Stimulated activated effector memory CD8-positive, alpha-beta T cell treated with anti-CD3 and anti-CD28 coated beads, Interleukin-12 subunit alpha, Interleukin-12 subunit beta, amount 100 ng/mL, for 72 hours (primary cell): ENCODE results near the gene ADAM12.

Experiments
- ATAC-seq: fragments of 150-1000 bp; cut with Tn5 transposase; 2 replicates; pipeline ENCODE4 v1.10.0; 2021
- DNase-seq, 2 donors: peaks; one replicate each; pipeline ENCODE4 v3.0.0; 2021 to 2022; ENCODE audit warnings: low spot score in 2 of 2
- H3K27ac Mint-ChIP-seq: one replicate; pipeline ENCODE4 v1.8.0; 2022; ENCODE audit warnings: mild to moderate bottlenecking, mixed read lengths
- H3K36me3 Mint-ChIP-seq: one replicate; pipeline ENCODE4 v1.8.0; 2022; ENCODE audit warnings: mild to moderate bottlenecking, mixed read lengths
- H3K4me1 Mint-ChIP-seq: one replicate; pipeline ENCODE4 v1.8.0; 2022; ENCODE audit warnings: mixed read lengths
- H3K4me3 Mint-ChIP-seq: one replicate; pipeline ENCODE4 v1.8.0; 2022; ENCODE audit warnings: mild to moderate bottlenecking, mixed read lengths
- H3K9me3 Mint-ChIP-seq: one replicate; pipeline ENCODE4 v1.8.0; 2022; ENCODE audit warnings: mixed read lengths

The ADAM12 gene

GRCh38 chr10:126218778-126219649, 169.3 kb downstream of the ADAM12 start:
- no peak overlapping the region for H3K4me3 Mint-ChIP-seq
- DNase-seq (no peak), ATAC-seq (no peak)
- no peaks in the 10 kb centered on the region for H3K9me3 Mint-ChIP-seq
- H3K36me3 Mint-ChIP-seq, result peaks cover 8% of the 10 kb centered on the region
- no peak overlapping the region for H3K27ac Mint-ChIP-seq
- no peaks in the 10 kb centered on the region for H3K4me1 Mint-ChIP-seq

- ATAC-seq (no peak), DNase-seq (no peak)
- Mint-ChIP-seq H3K9me3 (no peaks in the 10 kb centered on the region), H3K36me3 (peaks cover 8% of the 10 kb centered on the region), H3K4me3 (no peak overlapping the region), H3K27ac (no peak overlapping the region), H3K4me1 (no peaks in the 10 kb centered on the region)
Observed at GRCh38 chr10:126218174-126218573, 170.1 kb downstream of the ADAM12 start.

GRCh38 chr10:126216632-126216961, 171.7 kb downstream of the ADAM12 start:
- Mint-ChIP-seq H3K4me1 (no peaks in the 10 kb centered on the region), H3K36me3 (peaks cover 8% of the 10 kb centered on the region)
- ATAC-seq, result no peak

GRCh38 chr10:126215746-126216631, 172.3 kb downstream of the ADAM12 start:
- Mint-ChIP-seq H3K27ac (no peak overlapping the region), H3K36me3 (peaks cover 8% of the 10 kb centered on the region), H3K4me1 (no peaks in the 10 kb centered on the region), H3K9me3 (no peaks in the 10 kb centered on the region), H3K4me3 (no peak overlapping the region)
- DNase-seq (no peak), ATAC-seq (no peak)

More at GRCh38 chr10:126216632-126216961, 171.7 kb downstream of the ADAM12 start:
- Mint-ChIP-seq H3K4me3 (no peak overlapping the region), H3K9me3 (no peaks in the 10 kb centered on the region), H3K27ac (no peak overlapping the region)
- DNase-seq, result no peak

DNA sequence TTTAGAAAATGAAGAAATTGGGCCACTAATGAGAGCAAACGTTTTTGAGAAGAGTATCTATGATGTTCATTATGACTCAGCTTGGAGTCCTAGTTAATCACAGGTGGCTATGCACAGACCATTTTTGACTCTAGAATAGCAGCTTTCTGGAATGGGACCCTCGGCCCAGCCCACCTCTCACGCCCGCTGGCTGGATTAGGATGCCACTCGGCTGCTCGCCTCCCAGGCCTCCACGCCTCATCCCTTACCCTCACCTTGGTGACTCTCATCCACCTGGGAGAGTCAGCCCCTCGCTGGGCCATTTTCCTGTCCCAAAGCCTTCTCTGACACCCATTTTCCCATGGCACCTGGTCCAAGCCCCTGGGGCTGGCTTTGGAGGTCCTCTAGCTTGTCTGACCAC, 173.6 kb downstream of the ADAM12 start:
- Mint-ChIP-seq H3K4me1 (no peaks in the 10 kb centered on the region), H3K4me3 (no peak overlapping the region), H3K27ac (no peak overlapping the region), H3K9me3 (no peaks in the 10 kb centered on the region), H3K36me3 (peaks cover 2% of the 10 kb centered on the region)
- ATAC-seq, result no peak
- DNase-seq, result no peak

GRCh38 chr10:126214021-126214420, 174.3 kb downstream of the ADAM12 start:
- Mint-ChIP-seq H3K27ac (no peak overlapping the region), H3K36me3 (no peaks in the 10 kb centered on the region), H3K9me3 (no peaks in the 10 kb centered on the region), H3K4me1 (no peaks in the 10 kb centered on the region), H3K4me3 (no peak overlapping the region)
- no peak for ATAC-seq
- no peak for DNase-seq

GRCh38 chr10:126212738-126213137, 175.5 kb downstream of the ADAM12 start:
- no peaks in the 10 kb centered on the region for H3K4me1 Mint-ChIP-seq
- no peaks in the 10 kb centered on the region for H3K9me3 Mint-ChIP-seq
- no peak overlapping the region for H3K27ac Mint-ChIP-seq
- no peak for DNase-seq
- H3K4me3 Mint-ChIP-seq, result no peak overlapping the region
- H3K36me3 Mint-ChIP-seq, result no peaks in the 10 kb centered on the region
- no peak for ATAC-seq

DNA sequence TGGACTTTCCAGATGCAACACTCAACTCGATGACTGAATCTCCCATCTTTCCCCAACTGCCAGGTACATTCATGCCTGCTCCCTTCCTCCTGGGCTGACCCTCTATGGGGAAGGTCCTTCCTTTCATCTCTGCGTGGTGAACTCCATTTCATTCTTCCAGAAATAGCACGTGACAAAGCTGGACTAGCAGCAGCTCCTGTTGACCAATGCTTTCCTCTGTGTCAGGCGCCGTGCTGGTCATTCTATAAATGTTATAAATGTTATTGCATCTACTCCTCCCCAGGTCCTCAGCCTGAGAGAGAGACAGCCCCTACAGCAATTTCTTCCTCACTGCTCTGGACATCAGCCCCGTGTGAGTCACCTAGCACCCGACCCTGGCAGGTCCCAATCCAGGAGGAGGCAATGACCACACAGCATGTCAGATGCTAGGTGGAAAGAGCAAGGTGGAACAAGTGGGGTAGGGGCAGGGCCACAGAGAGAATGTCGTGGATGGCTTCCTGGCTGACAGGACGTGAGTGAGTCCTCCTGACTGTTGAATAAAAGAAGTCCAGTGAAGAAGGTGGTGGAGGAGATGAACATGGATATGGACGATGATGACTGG, 178.1 kb downstream of the ADAM12 start:
- no peak overlapping the region for H3K4me3 Mint-ChIP-seq
- no peak for DNase-seq
- H3K36me3 Mint-ChIP-seq, result no peaks in the 10 kb centered on the region
- no peaks in the 10 kb centered on the region for H3K9me3 Mint-ChIP-seq
- no peaks in the 10 kb centered on the region for H3K4me1 Mint-ChIP-seq
- no peak overlapping the region for H3K27ac Mint-ChIP-seq
- ATAC-seq, result no peak

DNA sequence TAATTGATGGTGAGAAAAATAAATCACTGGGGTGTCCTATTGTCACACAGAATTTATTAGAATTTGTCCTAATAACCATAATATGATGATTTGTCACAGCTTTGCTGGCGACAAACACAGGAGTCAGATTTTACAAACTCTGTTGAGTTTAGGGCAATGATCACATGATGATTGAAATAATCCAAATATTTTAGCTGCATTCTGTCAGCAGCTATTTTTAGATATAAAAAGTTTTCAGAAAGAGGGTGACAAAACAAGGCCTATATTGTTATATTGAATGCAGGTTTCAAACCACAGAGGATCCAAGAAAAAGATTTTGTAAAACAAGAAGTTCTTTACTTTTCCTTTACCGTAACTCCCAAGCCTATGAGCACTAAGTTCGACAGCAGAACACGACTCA, 178.8 kb downstream of the ADAM12 start:
- Mint-ChIP-seq H3K4me1 (no peaks in the 10 kb centered on the region), H3K27ac (no peak overlapping the region), H3K4me3 (no peak overlapping the region), H3K36me3 (no peaks in the 10 kb centered on the region), H3K9me3 (no peaks in the 10 kb centered on the region)
- ATAC-seq (no peak), DNase-seq (no peak)

GRCh38 chr10:126208726-126209302, 179.5 kb downstream of the ADAM12 start:
- DNase-seq (no peak), ATAC-seq (no peak)
- no peaks in the 10 kb centered on the region for H3K36me3 Mint-ChIP-seq
- H3K4me1 Mint-ChIP-seq, result no peaks in the 10 kb centered on the region
- no peaks in the 10 kb centered on the region for H3K9me3 Mint-ChIP-seq
- H3K4me3 Mint-ChIP-seq, result no peak overlapping the region
- no peak overlapping the region for H3K27ac Mint-ChIP-seq

DNA sequence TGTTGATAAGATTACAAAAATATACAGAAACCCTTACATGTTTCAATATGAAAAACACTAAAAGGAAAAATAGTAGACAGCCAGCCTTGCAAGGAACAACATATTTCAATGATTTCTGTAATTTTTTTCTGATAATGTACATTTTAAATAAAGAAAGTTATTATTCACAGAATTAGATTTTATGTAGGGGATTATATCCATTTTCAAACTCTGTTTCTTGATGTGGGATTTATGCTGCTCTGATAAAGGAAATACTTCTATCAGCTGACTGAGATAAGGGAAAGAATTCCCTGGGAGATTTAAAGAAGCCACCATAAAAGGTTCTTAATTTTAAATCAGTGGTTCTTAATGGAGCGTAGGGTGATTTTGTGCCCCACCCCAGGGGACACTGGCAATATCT, 180.4 kb downstream of the ADAM12 start:
- DNase-seq (no peak), ATAC-seq (no peak)
- no peak overlapping the region for H3K27ac Mint-ChIP-seq
- no peaks in the 10 kb centered on the region for H3K36me3 Mint-ChIP-seq
- H3K4me1 Mint-ChIP-seq, result no peaks in the 10 kb centered on the region
- H3K4me3 Mint-ChIP-seq, result no peak overlapping the region
- H3K9me3 Mint-ChIP-seq, result no peaks in the 10 kb centered on the region

DNA sequence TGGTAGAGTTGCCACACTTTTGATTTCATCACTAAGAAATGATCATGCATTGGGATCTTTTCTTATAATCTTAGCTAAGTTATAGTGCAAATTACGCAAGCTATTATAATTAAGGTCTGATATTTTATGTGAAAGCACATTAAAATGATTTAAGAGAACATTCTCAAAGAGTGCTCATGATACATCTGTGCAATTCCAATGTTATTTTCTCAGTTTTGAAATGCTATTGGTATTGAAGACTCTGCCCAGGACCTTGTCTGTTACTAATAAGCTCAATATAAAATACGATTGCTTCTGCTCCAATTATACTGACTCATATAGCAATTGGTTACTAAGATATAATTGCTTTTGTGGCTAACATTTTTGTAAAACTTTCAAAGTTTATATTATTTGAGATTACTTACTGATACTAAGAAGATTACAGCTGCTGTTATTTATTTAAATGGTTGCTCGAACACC, 180.9 kb downstream of the ADAM12 start:
- Mint-ChIP-seq H3K36me3 (no peaks in the 10 kb centered on the region), H3K27ac (no peak overlapping the region), H3K4me1 (no peaks in the 10 kb centered on the region), H3K4me3 (no peak overlapping the region), H3K9me3 (no peaks in the 10 kb centered on the region)
- ATAC-seq, result no peak
- no peak for DNase-seq

- no peak for DNase-seq
- Mint-ChIP-seq H3K27ac (no peak overlapping the region), H3K4me1 (no peaks in the 10 kb centered on the region), H3K4me3 (no peak overlapping the region), H3K36me3 (no peaks in the 10 kb centered on the region), H3K9me3 (no peaks in the 10 kb centered on the region)
- no peak for ATAC-seq
Observed at GRCh38 chr10:126205486-126206205, 182.6 kb downstream of the ADAM12 start.

DNA sequence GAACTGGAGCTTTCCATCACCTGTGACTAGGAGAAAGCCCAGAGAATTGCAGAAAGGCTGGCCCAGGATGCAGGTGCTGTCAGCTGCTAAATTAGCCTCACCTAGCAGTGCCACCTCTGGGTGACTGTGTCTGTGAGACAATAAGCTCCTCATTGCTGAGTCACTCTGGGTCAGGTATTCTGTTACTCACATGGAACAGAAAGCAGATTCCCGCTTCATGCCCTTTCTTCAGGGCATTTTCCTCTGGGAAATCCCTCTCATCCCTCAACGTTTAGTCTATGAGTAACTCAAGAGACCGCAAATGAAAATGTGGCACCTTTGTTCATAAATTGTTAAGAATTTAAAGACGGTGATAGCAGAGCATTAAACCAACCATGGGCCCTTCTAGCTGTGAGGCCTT, 184.0 kb downstream of the ADAM12 start:
- DNase-seq (no peak), ATAC-seq (no peak)

DNA sequence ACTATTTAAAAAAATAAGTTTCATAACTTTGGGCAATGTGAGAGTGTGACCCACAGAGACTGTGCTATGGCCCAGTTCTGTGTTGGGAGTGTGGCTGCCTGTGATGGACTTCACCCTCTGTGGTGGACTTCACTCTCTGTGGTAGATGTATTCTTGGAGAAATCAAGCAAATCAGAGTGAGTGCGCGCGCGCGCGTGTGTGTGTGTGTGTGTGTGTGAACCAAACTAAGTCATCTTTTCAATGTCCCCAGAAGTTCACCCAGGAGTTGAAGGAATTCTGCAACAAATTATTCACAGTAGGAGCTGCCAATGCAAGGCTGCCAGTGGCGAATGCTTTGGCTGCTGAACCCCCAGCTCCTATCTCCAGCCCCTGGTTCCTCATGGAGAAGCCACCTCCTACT, 184.5 kb downstream of the ADAM12 start:
- Mint-ChIP-seq H3K9me3 (no peaks in the 10 kb centered on the region), H3K4me1 (no peaks in the 10 kb centered on the region), H3K4me3 (no peak overlapping the region), H3K27ac (no peak overlapping the region), H3K36me3 (no peaks in the 10 kb centered on the region)
- DNase-seq (no peak), ATAC-seq (no peak)

More for the DNA sequence above, 184.0 kb downstream of the ADAM12 start:
- Mint-ChIP-seq H3K9me3 (no peaks in the 10 kb centered on the region), H3K27ac (no peak overlapping the region), H3K36me3 (no peaks in the 10 kb centered on the region), H3K4me1 (no peaks in the 10 kb centered on the region), H3K4me3 (no peak overlapping the region)
